NCI-H2107 treated with DMSO at 0.1 percent for 48 hours (cell line): ENCODE results near the gene GPR142.

Experiments used
- DNase-seq: peaks from one replicate; lab custom pipeline; 2025; ENCODE audit not compliant: unreplicated experiment; lab: John Stamatoyannopoulos, UW

GPR142 gene

DNA sequence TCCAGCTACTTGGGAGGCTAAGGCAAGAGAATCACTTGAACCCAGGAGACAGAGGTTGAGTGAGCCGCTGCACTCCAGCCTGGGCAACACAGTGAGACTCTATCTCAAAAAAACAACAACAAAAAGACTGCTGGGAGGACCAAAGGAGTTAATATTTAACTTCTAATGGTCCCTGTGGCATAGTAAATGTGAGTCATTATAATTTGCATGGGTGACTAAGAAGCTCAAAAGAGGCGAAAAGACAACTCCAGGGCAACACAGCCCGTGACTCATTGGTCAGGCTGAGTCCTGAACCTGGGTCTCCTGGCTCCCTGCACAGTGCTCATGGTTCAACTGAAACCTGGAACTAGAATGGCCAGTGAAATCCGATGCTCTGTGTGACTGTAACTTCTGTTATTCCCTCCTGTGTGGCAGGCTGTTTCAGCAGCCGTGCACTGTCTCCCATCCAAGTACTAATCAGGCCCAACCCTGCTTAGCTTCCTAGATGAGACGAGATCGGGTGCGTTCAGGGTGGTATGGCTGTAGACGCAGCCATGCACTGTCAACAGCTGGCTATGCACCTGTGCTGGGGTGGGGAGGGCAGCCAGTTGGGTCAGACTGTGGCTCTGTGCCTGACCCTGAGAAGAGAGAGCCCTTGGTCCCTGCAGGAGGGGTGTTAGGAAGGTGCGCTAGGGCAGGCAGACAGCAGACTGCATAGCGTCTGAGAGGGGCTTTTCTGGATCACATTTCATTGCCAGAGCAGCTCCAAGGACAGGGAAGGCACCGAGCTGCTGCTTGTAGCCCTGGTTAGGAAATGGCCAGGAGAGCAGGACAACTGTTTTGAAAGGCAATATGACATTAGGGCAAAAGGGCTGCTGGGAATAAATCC, 50.1 kb downstream of the GPR142 start:
- no peak for DNase-seq

GRCh38 chr17:74419928-74420411, 52.7 kb downstream of the GPR142 start:
- DNase-seq = no peak
